BJ (cell line): ENCODE results near the gene DACH1. TPM values are rescaled to one million over a fixed set of nuclear protein-coding genes. Genes with fewer than 3 reads are reported as not detected.

Source experiments
- CTCF ChIA-PET: fragments of 350-600 bp; formaldehyde crosslinking; extraction: SDS; loops from one replicate; lab custom pipeline; 2021; ENCODE audit warnings: antibody characterized with exemption, inconsistent platforms; lab: Yijun Ruan, JAX
- POLR2A ChIA-PET: fragments of 300-600 bp; sonication (Branson Sonifier 250); formaldehyde crosslinking; extraction: SDS; loops from one replicate; lab custom pipeline; 2021; ENCODE audit warnings: antibody characterized with exemption; lab: Charles Lee
- DNase-seq: peaks from one replicate; pipeline ENCODE4 v3.0.0-alpha.2; 2011; ENCODE audit warnings: low read depth
- H3K27me3 ChIP-seq: 2 replicates; pipeline ENCODE4 v1.6.0; 2011; ENCODE audit warnings: low read length; ENCODE audit not compliant: control insufficient read depth, insufficient read depth
- H3K36me3 ChIP-seq: 2 replicates; pipeline ENCODE4 v1.5.1; 2011; ENCODE audit warnings: low read length; ENCODE audit not compliant: control insufficient read depth, insufficient read depth
- H3K4me3 ChIP-seq: 2 replicates; pipeline ENCODE4 v1.5.1; 2011; ENCODE audit warnings: low read depth, mild to moderate bottlenecking, control low read depth, low read length
- CTCF ChIP-seq: IDR thresholded peaks from 2 replicates; pipeline ENCODE4 v1.5.1; 2011; ENCODE audit warnings: low read depth, mild to moderate bottlenecking, control low read depth, inconsistent platforms, low read length, moderate library complexity; ENCODE audit not compliant: insufficient read depth
- polyA plus RNA-seq: library from polyadenylated mRNA; depleted of rRNA; stranded (reverse); fragments of >200 nt; gene quantifications from 2 replicates; pipeline ENCODE4 v1.2.3, GENCODE V29; 2011

Gene DACH1
- polyA plus RNA-seq, 1 experiment, result 0.01 TPM

- Histone ChIP-seq H3K4me3 (no peak overlapping the region), H3K36me3 (no peaks in the 10 kb centered on the region), H3K27me3 (no peaks in the 10 kb centered on the region)
- no peak for TF ChIP-seq CTCF
- ChIA-PET CTCF (no interaction called here), POLR2A (no interaction called here)
- DNase-seq, result no peak
Observed at GRCh38 chr13:71773531-71773930, 93.5 kb downstream of the DACH1 start.

GRCh38 chr13:71772361-71772760, 94.6 kb downstream of the DACH1 start:
- no peak for DNase-seq
- no peaks in the 10 kb centered on the region for H3K36me3 ChIP-seq
- CTCF ChIA-PET, result no interaction called here
- no peak for TF ChIP-seq CTCF
- no peaks in the 10 kb centered on the region for H3K27me3 ChIP-seq
- POLR2A ChIA-PET, result no interaction called here
- H3K4me3 ChIP-seq, result no peak overlapping the region

GRCh38 chr13:71771144-71771543, 95.9 kb downstream of the DACH1 start:
- no peak for TF ChIP-seq CTCF
- DNase-seq, result no peak
- POLR2A ChIA-PET, result no interaction called here
- no peaks in the 10 kb centered on the region for H3K36me3 ChIP-seq
- no peaks in the 10 kb centered on the region for H3K27me3 ChIP-seq
- CTCF ChIA-PET, result no interaction called here
- H3K4me3 ChIP-seq, result no peak overlapping the region

- no peak for DNase-seq
- H3K27me3 ChIP-seq, result no peaks in the 10 kb centered on the region
- POLR2A ChIA-PET, result no interaction called here
- no peak overlapping the region for H3K4me3 ChIP-seq
- CTCF ChIA-PET, result no interaction called here
- no peaks in the 10 kb centered on the region for H3K36me3 ChIP-seq
- TF ChIP-seq CTCF, result no peak
Observed at GRCh38 chr13:71770710-71771109, 96.3 kb downstream of the DACH1 start.

- no peak for DNase-seq
- CTCF ChIA-PET, result no interaction called here
- POLR2A ChIA-PET, result no interaction called here
- Histone ChIP-seq H3K36me3 (no peaks in the 10 kb centered on the region), H3K4me3 (no peak overlapping the region), H3K27me3 (no peaks in the 10 kb centered on the region)
- TF ChIP-seq CTCF, result no peak
Observed at GRCh38 chr13:71768881-71769280, 98.1 kb downstream of the DACH1 start.
